GM21526 (cell line): ENCODE measurements around the gene IFNG-AS1.

Source experiments
- ATAC-seq: cut with Tn5 transposase; IDR thresholded peaks from one replicate; pipeline ENCODE4 v1.9.1; 2021; ENCODE audit warnings: moderate library complexity; ENCODE audit not compliant: unreplicated experiment, low FRiP score

The IFNG-AS1 gene

DNA sequence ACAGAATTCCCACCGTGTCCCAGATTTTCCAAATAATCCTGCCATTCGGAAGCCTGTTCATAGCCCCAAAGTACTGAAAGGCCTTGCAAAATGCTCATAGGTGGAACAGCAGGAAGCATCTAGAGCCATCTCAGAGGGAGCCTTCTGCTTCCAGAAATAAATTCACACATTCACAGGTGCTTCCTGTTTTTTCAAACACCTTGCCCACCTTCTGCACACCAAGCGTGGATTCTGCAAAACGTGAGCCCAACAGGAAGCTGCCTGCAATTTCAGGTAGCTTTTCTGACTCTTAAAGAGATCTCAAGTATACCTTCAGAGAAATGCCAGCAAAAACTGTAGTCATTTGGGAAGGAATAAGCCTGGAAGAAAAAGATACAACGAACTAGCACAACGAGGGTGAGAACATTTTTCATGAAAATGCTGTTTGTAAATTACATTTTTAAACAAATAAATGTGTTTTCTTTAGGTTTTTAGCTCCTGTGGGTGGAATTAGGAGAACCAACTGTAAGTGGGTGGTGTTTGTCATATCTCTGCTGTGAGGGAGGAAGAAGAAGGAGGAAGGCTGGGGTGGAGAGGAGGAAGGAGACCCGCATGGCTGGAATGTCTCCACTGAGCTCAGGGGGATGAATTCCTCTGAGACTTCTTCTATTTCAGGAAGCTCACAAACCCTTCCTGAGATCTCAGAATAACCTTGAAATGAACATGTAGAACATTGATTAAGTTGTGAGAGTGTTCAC, at the start of gene IFNG-AS1:
IFNG-AS1 (plus strand) TSS at position 264 of the 737 bp plus-strand sequence.
- peak; percentile 48 for ATAC-seq

DNA sequence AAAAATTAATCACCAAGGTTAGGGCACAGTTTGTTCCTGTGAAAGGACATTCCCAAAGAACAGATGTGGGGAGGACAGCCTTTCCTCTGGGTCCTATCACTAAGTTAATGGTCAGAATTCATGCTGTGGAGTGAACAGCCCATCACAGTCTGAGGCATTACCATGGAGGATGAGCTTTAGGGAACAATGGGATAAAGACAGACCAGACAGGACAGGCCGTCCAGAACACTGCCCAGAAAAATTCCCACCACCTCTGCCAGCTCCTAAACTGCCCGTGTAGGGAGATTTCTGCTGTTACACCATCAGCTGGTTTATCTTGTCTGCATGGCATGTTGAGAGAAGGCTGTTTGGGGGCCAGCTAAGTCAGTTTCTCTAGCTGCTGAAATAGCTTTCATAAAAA, 49.6 kb upstream of the IFNG-AS1 start:
- ATAC-seq, result no peak

DNA sequence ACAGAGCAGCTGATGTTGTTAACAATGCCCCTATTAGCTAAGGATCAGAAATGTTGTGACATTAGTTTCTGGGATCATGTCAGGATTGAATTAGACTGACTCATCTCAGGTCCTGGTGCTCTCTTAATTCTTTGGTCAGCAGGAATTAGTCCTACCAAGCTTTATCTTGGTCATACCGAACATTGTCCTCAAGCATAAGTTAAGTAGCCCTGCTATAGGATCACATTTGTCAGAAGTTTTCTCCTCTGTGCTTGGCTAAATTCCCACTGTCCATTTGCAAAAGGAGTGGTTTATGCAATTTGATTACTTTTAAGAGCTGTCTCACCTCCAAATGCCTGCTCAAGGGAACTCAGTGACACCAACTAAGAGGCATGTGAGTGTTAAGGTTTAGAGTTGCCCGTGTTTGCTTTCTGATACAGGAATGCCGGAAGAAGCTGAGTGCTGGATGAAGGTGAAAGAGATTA, 48.4 kb upstream of the IFNG-AS1 start:
- ATAC-seq, result no peak

DNA sequence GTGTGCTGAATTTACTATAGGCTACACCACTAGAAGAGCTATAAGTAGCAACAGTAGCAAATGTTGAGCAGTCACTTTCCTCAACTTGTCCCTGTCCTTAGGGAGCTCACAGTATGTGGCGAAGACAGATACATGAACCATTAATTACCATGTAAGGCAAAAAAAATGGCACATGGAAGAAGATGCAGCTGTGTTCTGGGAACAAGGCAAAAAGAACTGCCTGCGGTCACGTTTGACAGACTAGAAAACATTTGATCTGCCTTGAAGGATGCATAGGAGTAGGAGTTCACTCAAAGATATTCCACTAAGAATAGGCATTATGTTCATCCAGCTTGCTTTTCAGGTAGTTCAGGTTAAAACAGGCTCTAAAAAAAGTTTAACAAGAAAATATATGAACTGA, 46.5 kb upstream of the IFNG-AS1 start:
- no peak for ATAC-seq

DNA sequence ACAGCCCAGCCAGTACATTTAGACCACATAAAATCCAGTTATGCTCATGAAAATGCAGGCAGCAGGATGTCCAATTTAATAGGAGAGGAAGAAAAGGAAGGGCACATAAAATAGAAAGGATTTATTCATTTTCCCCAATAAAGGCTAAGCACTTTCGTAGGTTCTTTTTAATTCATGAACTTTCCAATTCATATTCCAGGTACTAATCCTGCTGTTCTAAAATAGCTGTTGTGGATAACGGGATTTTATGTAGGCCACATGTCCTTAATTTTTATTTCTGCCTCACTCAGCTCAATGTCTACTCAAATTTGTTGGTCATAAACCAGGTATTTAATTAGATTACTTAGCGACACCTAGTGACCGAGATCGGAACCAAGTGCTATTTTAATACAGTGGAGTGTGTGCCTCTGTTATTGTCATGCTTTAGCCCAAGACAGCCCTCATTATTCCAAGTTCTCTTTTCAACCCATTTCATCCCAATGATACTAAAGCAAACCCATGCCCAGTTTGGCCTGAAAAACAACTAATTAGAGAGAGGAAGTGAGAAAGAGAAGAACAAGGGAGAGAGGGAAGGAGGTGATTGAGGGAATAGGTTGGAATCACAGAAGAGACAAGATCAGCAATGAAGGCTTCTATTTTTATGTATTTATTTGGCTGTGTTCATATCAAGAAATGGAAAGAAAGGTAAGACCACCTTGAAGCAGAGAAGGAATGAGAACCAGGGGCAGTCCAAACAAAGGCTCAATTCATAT, 45.9 kb upstream of the IFNG-AS1 start:
- peak; percentile 77 for ATAC-seq

DNA sequence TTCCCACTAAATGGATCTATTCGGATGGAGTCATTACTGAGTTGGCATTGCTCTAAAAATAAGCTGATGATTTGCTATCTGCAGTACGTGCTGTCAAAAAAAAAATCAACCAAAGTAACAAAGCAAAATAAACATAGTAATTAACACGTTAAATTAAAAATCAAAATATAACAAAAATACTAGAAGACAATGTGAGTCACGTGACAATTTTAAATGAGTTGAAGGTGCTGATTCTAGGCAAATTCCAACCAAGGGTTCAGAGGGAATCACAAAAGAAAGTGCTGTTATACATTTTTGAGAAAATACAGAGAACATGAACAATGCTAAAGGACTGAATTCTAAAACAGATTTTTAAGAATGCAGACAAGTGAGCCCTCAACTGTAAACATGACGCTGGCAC, 45.2 kb upstream of the IFNG-AS1 start:
- ATAC-seq, result no peak

DNA sequence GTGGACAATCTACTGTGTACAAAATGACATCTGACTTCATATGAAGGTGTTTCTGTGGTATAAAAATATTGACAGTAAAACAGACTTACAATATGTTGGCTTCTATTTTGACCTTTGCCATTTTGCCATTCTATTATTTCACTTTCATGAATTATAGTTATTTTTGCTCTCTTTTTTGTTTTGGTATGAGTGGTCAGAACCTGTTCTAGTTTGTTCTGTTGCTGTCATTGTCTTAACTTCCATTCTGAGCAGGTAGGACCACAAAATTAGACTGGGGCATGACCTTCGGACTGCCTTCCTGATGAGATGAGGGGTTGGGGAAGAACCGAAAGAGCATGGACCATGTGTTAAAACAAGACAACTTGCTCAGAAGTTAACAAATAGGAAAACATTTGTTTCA, 36.5 kb upstream of the IFNG-AS1 start:
- ATAC-seq, result no peak

DNA sequence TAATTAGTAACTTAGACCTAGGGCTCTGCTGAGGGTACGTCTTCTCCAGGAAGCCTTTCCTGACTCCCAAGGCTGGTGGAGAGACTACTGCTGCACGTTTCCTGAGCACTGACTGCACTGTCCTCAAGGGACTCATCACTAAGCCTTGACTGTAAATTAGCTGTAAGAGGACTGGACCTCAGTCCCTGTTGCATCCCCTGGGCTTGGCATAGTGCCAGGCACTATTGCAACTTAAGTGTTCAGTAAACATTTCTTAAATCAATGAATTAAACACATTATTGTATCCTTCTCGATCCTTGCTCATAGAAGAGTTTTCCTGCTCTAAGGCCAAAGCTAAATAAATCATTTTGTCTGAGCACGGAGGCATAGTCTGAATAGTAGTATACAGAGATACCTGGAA, 31.9 kb upstream of the IFNG-AS1 start:
- no peak for ATAC-seq

DNA sequence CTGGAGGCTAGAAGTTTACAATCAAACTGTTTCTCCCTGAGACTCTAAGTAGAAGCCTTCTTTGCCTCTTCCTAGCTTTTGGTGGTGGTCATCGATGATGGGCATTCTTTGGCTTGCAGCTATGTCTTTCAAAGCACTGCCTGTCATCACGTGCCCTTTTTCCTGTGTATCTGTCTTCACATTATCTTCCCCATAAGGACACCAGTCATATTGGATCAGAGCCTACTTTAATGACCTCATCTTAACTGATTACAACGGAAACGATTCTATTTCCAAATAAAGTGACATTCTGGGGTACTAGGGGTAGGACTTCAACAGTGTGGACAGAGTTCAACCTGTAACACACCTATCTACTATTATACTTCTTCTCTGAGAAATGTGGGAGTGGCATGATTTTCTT, 31.1 kb upstream of the IFNG-AS1 start:
- ATAC-seq, result no peak

DNA sequence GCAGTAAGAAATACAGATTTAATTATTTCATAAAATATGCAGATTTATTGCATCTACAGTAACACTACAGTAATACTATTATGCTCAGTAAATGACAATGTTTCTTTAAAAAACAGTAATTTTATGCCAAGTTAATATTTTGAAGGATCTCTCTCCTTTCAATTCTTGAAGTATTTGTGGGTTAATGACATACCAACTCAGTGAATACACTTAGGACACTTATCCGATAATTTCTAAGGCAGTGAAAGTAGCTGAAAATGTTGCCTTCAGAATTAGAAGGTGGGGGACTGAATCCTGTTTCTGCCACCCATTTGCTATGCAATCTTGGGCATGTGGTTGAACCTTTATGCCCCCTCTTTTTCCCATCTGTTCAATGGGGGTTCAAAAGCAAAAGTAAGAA, 24.8 kb upstream of the IFNG-AS1 start:
- ATAC-seq, result no peak

DNA sequence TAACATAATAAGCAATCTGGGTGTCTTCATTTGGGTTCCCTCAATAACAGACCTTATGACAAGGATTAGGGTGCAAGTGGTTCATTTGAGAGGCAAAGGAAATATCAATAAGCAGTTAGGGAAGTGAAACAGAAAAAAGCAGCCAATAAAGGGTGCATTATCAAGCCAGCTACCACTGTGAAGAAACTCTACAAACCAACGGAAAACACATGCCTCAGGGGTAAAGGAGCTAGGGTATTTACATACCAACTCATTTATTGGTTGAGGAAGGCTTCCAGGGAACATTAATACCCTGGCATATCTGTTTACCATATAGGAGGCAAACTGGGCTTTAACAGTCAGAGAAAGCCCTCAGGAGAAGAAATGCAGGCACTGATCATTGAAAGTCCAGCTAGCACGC, 22.7 kb upstream of the IFNG-AS1 start:
- ATAC-seq, result no peak

DNA sequence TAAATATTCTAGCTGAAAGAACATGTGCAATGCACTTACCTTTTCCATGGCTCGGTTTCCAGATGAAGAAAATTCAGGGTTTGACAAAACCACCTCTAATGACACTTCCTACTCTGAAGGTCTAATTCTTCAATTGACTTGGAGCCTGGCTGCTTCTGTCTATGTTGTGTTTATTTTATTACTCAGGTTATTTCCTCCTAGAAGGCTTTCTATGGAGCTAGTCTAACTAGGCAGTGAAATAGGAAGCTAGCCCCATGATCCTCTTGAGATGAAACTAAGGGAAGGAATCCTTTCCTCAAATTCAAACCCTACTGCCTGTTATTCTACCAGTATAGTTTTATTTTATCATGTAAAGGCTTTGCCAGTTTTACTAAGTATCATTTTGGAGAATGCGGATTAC, 20.9 kb upstream of the IFNG-AS1 start:
- ATAC-seq, result no peak

DNA sequence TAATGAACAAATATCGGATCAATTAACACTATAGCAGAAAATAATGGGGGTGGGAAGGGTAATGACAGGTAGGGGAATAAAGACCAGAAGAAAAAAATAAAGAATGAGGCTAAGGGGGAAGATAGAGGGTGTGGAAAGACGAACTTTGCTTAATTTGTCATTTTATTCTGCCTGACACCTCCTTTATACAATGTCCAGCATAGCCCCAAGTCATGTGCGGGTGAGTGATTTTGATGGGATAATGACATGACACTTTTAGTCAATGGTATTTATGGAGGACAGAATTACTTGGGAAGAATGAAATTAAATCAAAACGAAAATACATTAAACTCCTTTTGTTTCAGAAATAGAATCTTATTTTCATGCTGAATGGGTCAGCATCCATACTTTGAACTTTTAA, 20.5 kb upstream of the IFNG-AS1 start:
- no peak for ATAC-seq

DNA sequence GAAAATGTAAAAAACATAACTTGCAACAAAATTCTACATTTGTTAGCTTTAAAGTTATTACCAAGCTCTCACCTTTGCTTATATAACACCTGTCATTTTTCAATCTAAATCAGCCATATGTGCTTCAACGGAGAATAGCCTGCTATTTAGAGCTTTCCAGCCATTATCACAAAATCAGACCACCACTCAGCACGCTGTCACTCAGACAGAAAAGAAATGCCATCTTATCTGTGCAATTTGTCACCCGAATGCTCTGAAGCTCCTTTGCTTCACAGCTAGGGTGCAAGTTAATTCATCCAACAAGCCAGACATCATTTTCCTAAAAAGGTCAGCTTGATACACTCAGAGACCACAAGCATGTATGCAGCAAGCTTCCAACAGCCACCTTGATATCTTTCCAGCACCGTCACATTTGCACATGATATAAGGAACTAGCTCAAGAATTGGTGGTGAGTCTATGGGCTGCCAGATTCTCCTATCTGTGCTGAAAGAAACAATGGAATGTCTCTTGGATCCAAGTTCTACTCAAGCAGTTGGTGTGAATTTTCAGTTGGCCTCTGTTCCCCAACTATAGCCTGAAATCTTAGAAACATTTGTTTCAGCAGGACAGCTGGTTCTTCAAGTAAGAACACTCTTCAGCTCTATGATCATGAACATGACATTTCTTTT, 20.0 kb upstream of the IFNG-AS1 start:
- no peak for ATAC-seq

DNA sequence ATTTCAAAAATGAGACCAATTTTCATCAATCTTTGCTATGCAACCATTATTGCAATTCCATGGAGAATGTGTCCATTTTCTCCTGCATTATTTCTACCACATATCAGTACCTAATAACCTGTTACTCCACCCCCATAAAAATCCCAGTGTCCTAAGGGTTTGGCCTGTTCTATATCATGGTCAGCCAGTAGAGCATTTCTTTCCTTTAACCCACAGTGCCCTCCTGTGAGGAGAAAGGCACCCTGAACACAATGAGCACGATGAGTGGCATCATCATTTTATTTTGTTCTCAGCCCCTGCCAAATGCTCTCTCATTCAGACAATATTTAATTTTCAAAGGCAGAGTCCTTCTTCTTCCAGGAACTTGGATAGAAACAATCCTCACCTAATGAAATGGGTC, 11.6 kb upstream of the IFNG-AS1 start:
- no peak for ATAC-seq

DNA sequence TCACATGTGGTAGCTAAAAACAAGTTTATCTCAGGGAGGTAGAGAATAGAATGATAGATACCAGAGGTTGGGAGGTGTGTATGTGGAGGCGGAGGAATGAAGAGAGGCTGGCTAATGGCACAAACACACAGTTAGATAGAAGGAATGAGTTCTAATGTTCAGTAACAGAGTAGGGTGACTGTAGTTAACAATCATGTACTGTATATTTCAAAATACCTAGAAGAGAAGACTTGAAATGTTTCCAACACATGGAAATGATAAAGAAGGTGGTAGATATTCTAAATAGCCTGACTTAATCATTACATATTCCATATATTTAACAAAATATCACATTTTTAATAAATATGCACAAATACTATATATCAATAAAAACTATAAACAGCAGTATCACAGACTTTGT, 8.9 kb upstream of the IFNG-AS1 start:
- ATAC-seq, result no peak

DNA sequence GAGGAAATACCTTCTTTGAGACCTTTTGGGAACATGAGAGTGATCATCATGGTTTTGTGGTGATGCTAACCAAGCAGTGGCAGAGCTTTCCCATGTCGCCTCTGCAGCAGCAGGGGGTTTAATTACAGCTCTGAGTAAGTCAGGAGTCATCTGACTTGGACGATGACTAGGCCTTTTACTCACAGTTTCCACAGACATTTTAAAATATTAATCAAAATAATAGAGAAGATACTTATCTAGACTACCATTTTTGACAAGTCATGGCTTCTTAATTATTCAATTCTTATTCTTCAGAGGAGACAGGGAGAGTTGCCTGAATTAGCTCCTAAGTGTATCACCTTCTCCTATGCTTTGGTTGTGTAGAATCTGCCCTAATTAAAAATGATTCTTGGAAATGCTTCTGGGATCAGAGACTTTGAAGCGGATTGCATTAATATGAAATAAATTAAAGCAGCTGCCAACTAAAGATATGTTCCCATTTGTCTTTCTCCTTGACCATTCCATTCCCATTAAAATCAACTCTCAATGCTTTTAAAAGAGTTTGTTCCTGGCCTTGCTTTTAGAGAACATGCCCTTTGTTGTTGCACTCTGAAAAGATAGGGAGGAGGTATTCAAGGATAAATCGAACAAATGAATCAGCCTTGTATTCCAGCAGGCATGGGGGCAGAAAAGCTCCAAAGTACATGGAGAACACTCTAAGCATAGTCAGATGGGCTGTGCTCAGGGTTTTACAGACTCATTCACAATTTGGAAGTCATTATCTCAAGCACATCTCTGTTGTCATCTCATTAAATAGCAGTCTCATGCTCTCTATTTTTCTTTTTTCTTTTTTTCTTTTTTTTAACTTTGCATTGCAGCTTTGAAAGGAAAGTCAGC, 7.7 kb upstream of the IFNG-AS1 start:
- ATAC-seq, result no peak

DNA sequence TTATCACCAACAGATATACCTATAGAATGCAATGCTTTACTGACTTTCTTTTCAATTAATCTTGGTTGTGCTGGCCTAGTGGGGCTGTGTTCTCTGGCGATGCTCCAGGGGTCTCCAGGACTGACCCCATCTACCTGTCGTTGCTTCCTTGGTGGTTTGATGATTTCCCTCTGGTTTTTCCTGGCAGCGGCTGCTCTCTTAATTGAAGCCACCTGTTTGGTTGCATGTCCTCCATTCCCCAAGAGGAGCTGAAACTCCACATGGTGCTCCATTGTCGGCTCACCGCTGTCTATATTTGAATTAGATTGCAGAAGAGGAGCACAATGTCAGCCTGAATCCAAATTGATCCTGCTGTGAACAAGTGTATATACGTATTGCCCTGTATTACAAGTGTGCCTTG, 7.1 kb upstream of the IFNG-AS1 start:
- no peak for ATAC-seq

DNA sequence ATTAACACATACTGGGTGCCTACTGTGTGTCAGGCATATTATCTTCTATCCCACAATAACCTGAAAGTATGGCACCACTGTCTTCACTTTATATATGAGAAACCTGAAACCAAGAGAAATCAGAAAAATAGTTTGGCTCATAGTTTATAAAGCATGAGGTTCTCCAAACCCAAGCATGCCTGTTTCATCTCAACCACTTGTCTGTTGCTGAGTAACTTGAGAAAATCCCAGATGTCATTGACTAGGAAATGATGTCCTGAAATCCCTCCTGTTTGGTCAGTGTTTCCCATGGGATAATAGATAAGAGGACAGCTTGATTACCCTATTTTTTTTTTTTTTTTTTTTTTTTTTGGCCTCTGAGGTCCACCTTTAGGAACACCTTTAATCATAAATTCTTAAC, 2.6 kb upstream of the IFNG-AS1 start:
- no peak for ATAC-seq

DNA sequence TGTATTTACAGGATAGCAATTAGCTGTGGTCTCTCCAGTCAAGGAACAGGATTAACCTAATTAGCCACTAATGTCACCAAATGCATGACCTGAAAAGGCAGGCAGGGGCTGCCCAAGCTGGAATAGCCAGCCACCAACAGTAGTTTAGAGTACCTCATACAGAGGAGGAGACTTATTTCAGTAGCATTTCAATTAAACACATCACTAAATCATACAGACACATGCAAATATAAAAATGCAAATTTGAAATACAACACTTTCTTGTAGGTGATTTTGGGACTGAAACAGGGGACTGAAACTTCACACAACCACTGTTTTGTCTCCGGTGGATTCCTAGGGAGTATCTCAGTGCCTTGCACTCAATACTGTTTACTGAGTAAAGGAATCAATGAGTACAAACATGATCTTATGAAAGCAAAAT, 636 bp upstream of the IFNG-AS1 start:
- peak; percentile 74 for ATAC-seq

DNA sequence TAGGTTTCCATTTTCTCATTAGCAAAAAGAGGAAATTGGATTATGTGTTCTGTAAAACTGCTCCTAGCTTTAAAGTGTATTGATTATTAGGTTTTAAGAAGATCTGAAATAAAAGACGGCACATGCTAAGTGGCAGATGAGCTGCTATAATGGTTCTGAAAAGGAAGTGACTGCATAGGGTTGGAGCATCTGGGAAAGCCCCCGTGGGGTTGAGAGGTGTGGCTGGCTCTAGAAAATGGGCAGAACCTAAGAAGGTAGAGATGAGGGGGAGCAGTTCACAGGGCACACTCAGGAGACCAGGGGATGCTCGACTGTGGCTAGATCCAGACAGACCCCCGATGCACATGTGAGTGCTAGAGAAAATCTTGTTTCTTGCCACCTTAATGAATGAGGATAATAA, 1.9 kb downstream of the IFNG-AS1 start:
- peak; percentile 53 for ATAC-seq
